Esophagus squamous epithelium (tissue), 5 donors: Measurements from ENCODE around the gene LILRA5. TPM values are rescaled to one million over a fixed set of nuclear protein-coding genes. Genes with fewer than 3 reads are reported as not detected.

Source experiments
- DNase-seq: peaks from one replicate; lab custom pipeline; 2025; lab: John Stamatoyannopoulos, UW
- H3K27ac ChIP-seq, 4 donors: fragments of 200-600 bp; sonication (generic); one replicate each; pipeline ENCODE4 v1.5.1; 2016 to 2019; ENCODE audit warnings: mild to moderate bottlenecking in 1 of 4
- H3K27me3 ChIP-seq, 4 donors: fragments of 200-600 bp; sonication (generic); 1 replicate in 3 of 4; 2 replicates in 1 of 4; pipeline versions ENCODE4 v1.5.1 to v1.6.0; 2017 to 2021; ENCODE audit warnings: antibody characterized with exemption in 1 of 4
- H3K36me3 ChIP-seq, 3 donors: fragments of 200-600 bp; sonication (generic); one replicate each; pipeline ENCODE4 v1.5.1; 2016 to 2019
- H3K4me1 ChIP-seq, 3 donors: fragments of 200-600 bp; sonication (generic); one replicate each; pipeline ENCODE4 v1.5.1; 2017 to 2019
- H3K4me3 ChIP-seq, 4 donors: fragments of 200-600 bp; sonication (generic); 1 replicate in 3 of 4; 2 replicates in 1 of 4; pipeline ENCODE4 v1.5.1; 2016 to 2019; ENCODE audit warnings: mild to moderate bottlenecking in 2 of 4, moderate library complexity in 1 of 4
- H3K9me3 ChIP-seq, 3 donors: fragments of 200-600 bp; sonication (generic); one replicate each; pipeline ENCODE4 v1.5.1; 2016 to 2019
- CTCF ChIP-seq, 6 experiments: fragments of 450-650 bp in 4 of 6; fragments of 200-600 bp in 2 of 6; sonication (generic) in 2 of 6; IDR thresholded peaks; one replicate each; pipeline ENCODE4 v1.5.1; 2016 to 2019; ENCODE audit warnings: antibody characterized with exemption in 6 of 6, mild to moderate bottlenecking in 4 of 6, moderate library complexity in 4 of 6
- POLR2A ChIP-seq, 4 donors: fragments of 450-650 bp; IDR thresholded peaks; one replicate each; pipeline ENCODE4 v1.6.1; 2017; ENCODE audit warnings: antibody characterized with exemption in 4 of 4, mild to moderate bottlenecking in 4 of 4, moderate library complexity in 3 of 4
- WGBS, 2 donors: methylation state at CpG; one replicate each; pipeline ENCODE4 v1.1.5; 2018; 5-methylcytosine and 5-hydroxymethylcytosine counted together
- intact Hi-C: fragments of 100-400 bp; cut with DNase I; formaldehyde crosslinking; loops from one replicate; pipeline ENCODE4 v1.15.0; 2022
- total RNA-seq, 4 donors: library from RNA; depleted of rRNA; stranded (reverse); fragments of >200 nt; gene quantifications; one replicate each; pipeline ENCODE4 v1.1.0, GENCODE V29; 2016
- donor health status: DM: yes; HTN: yes; CAD: no.

Gene LILRA5
- total RNA-seq, 4 donors from 2014 or later, result 0.38 to 1.4 (median 0.70) TPM; not detected in 1

- 27 to 78% methylated on average over 3 to 4 of the region's 9 CpGs for WGBS, 2 donors
- no peak overlapping the region for H3K27ac ChIP-seq
- H3K9me3 ChIP-seq, result no peaks in the 10 kb centered on the region
- H3K27me3 ChIP-seq, result peaks cover 0 to 24% (median 0%) of the 10 kb centered on the region in 4 donors
- H3K4me1 ChIP-seq, result no peaks in the 10 kb centered on the region
- no peak for TF ChIP-seq CTCF (IDR thresholded peaks at IDR 0.05)
- no peak for TF ChIP-seq POLR2A (IDR thresholded peaks at IDR 0.05)
- intact Hi-C loops, result no loop called here
- H3K36me3 ChIP-seq, result no peaks in the 10 kb centered on the region
- no peak overlapping the region for H3K4me3 ChIP-seq
- no peak for DNase-seq
Measured at GRCh38 chr19:54337858-54338230, 24.9 kb upstream of the LILRA5 start.

GRCh38 chr19:54336893-54337857, 24.2 kb upstream of the LILRA5 start:
- no peaks in the 10 kb centered on the region for H3K4me1 ChIP-seq
- intact Hi-C loops, result no loop called here
- H3K4me3 ChIP-seq, result no peak overlapping the region
- H3K27me3 ChIP-seq, result peaks cover 0 to 28% (median 0%) of the 10 kb centered on the region in 4 donors
- no peak for TF ChIP-seq CTCF (IDR thresholded peaks at IDR 0.05)
- no peak for TF ChIP-seq POLR2A (IDR thresholded peaks at IDR 0.05)
- no peak overlapping the region for H3K27ac ChIP-seq
- 43 to 57% methylated on average over 13 to 16 of the region's 34 CpGs for WGBS, 2 donors
- no peak for DNase-seq
- H3K36me3 ChIP-seq, result no peaks in the 10 kb centered on the region
- no peaks in the 10 kb centered on the region for H3K9me3 ChIP-seq

GRCh38 chr19:54335979-54336892, 23.3 kb upstream of the LILRA5 start:
- WGBS, 2 donors, result 65 to 71% methylated on average over 5 to 11 of the region's 12 CpGs
- Histone ChIP-seq H3K9me3 (no peaks in the 10 kb centered on the region), H3K36me3 (no peaks in the 10 kb centered on the region), H3K27me3 (peaks cover 0 to 25% (median 0%) of the 10 kb centered on the region in 4 donors), H3K27ac (no peak overlapping the region), H3K4me3 (no peak overlapping the region), H3K4me1 (no peaks in the 10 kb centered on the region)
- TF ChIP-seq CTCF (IDR thresholded peaks at IDR 0.05) (no peak), POLR2A (IDR thresholded peaks at IDR 0.05) (no peak)
- no peak for DNase-seq
- intact Hi-C loops, result no loop called here

GRCh38 chr19:54335164-54335563, 22.2 kb upstream of the LILRA5 start:
- H3K36me3 ChIP-seq, result no peaks in the 10 kb centered on the region
- H3K27me3 ChIP-seq, result peaks cover 0 to 25% (median 0%) of the 10 kb centered on the region in 4 donors
- no peak for TF ChIP-seq CTCF (IDR thresholded peaks at IDR 0.05)
- TF ChIP-seq POLR2A (IDR thresholded peaks at IDR 0.05), result no peak
- intact Hi-C loops, result no loop called here
- H3K9me3 ChIP-seq, result no peaks in the 10 kb centered on the region
- H3K4me1 ChIP-seq, result no peaks in the 10 kb centered on the region
- H3K27ac ChIP-seq, result no peak overlapping the region
- no peak for DNase-seq
- WGBS, 2 donors, result 36 to 45% methylated on average over 5 of the region's 5 CpGs
- H3K4me3 ChIP-seq, result no peak overlapping the region
